DMS114 treated with DMSO at 0.1 percent for 48 hours (cell line): ENCODE data around the gene TFF2.

Experiments used
- DNase-seq: peaks from one replicate; lab custom pipeline; 2025; ENCODE audit not compliant: unreplicated experiment; lab: John Stamatoyannopoulos, UW

The TFF2 gene

GRCh38 chr21:42321231-42321630 lies 29.6 kb downstream of the TFF2 start:
- no peak for DNase-seq

GRCh38 chr21:42320791-42321190 lies 30.0 kb downstream of the TFF2 start:
- DNase-seq, result no peak

- DNase-seq, result no peak
Observed at GRCh38 chr21:42319851-42320572, 30.8 kb downstream of the TFF2 start.

- DNase-seq, result no peak
Observed at GRCh38 chr21:42319376-42319775, 31.4 kb downstream of the TFF2 start.

- no peak for DNase-seq
Observed at GRCh38 chr21:42317826-42318746, 32.7 kb downstream of the TFF2 start.

DNA sequence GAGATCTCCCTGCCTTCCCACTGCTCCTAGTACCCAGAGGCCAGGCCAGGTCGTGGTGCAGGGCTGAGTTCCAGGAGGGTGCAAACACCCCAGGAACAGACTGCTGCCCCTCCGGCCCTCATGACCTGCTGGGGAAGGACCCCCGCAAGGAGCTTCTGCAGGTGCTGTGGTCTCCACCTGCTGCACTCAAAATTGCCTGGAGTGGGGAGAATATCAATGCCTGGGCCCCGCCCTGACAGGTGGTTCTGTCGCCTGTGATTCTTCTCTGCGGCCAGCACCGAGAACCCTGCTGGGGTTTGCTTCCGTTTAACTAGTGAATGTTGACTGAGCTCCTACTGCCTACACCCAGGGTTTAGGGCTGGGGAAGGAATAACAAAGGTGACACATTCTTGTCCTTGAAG lies 33.5 kb downstream of the TFF2 start:
- DNase-seq, result no peak

DNA sequence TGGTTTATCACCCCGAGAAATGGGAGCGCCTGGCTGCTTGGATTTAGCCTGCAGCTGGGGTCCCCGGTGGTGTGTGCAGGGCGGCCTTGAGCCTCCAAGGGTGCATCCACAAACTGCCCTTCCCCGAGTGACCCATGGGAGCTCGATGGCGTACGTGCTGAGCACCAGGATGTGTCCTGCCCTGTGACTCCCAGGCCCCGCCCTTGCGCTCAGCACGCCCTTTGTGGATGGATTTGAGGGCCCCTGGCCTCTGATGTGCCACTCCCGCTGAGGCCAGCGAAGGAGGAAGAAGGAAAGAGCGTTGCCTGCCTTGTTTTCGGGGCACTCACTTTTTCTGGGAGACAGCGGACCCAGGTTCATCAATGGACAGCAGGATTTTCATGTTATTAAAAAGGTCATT lies 33.9 kb downstream of the TFF2 start:
- DNase-seq, result no peak

DNA sequence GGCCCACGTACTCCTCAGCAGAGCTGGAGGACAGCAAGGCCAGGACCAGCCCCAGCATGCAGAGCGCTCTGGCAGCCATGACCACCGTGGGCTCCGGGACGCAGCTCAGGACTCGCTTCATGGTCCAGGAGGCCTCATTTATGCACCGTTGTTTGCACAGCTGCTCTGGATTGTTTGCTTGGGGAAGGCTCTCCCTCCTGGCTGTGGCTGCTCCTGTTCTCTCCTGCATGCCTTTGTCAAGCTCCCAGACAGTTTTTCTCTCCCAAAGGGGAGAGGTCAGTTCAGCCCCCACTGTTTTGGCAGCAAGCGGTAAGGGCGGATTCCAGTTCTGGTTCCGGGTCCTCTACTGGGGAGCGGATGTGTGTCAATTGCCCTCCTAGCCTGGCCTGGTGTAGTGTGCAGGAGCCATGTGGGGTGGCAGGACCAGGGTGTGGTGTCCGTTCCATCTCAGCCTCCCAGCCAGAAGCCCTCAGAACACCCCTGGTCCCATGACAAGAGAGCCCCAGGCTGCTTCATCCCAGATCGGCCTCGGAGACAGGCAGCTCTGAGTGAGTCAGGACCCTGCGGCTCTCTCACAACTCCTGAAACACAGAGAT lies 35.4 kb downstream of the TFF2 start, which contains the start of gene TFF3:
TFF3 (minus strand) TSS at position 114 of the 596 bp plus-strand sequence; CDS start at position 79, 35 bp downstream.
- DNase-seq, result no peak

DNA sequence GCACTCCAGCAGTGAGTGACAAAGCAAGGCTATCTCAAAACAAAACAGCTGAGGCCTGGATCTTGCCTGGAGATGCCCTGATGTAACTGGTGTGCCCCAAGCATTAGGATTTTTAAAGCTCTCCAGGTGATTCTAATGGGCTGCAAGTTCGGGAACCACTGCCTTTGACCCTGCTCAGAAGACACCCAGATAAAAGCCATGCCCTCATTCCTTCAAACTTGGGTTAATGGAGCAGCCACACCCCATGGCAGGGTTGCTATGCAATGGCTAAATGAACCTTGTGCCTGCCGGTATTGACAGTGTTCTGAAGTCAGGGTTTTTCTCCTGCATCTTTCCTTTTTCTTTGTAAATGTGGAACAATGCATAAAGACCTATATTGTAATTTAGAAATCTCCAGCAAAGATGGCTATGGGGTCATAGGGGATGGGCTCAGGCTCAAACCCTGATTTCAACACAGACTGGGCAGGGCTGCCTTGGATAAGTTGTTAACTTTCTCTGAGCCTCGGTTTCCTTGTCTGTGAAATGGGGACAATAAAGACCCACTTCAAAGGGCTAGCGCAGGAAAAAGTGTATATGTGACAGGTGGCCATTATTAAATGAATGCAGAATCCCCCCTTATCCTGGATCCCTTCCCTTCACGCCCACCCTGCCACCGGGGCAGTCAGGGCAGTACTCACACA lies 36.0 kb downstream of the TFF2 start:
- DNase-seq, result no peak

DNA sequence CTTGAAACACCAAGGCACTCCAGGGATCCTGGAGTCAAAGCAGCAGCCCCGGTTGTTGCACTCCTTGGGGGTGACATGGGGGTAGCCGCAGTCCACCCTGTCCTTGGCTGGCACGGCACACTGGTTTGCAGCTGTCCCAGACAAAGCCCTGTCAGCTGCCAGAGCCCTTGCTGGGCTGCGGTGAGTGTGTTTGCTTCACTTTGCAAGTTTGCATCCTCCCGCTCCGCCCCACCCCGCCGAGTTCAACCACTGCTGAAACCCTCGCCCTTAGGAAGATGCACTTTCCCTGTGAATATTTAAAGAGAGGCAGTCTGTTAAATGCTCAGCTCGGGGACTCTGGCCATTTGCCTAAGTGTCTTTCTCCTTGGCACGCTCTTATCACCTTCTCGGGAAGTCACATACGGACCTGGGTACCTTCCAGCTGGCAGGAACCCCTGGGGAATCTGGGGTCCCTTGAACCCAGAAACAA lies 37.3 kb downstream of the TFF2 start:
- no peak for DNase-seq

- DNase-seq, result no peak
Observed at GRCh38 chr21:42312626-42313104, 38.1 kb downstream of the TFF2 start.

GRCh38 chr21:42311816-42312625 lies 38.8 kb downstream of the TFF2 start:
- DNase-seq, result no peak

- DNase-seq, result no peak
Observed at GRCh38 chr21:42311160-42311559, 39.6 kb downstream of the TFF2 start.

GRCh38 chr21:42310411-42311001 lies 40.3 kb downstream of the TFF2 start:
- no peak for DNase-seq

DNA sequence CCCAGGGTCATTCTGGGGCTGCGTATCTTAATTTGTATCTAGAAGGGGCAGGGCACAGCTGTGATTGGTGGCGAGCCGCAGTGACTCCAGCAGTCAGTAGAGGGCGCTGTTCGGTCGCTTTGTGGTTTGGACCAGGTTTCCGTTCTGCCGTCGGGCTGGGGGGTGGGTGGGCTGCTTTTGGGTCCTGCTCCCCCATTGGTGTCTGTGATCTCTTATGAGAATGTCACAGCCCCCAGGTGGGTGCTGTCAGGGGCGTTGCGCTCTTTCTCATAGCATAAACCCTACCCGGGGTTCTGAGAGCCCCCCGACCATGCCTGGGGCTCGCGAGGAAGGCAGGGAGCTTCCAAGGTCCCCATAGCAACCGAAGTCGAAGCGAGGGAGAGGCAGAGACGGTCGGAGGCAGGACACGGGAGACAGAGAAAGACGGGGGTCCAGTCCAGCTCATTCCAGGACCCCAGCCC lies 41.0 kb downstream of the TFF2 start:
- DNase-seq, result no peak

DNA sequence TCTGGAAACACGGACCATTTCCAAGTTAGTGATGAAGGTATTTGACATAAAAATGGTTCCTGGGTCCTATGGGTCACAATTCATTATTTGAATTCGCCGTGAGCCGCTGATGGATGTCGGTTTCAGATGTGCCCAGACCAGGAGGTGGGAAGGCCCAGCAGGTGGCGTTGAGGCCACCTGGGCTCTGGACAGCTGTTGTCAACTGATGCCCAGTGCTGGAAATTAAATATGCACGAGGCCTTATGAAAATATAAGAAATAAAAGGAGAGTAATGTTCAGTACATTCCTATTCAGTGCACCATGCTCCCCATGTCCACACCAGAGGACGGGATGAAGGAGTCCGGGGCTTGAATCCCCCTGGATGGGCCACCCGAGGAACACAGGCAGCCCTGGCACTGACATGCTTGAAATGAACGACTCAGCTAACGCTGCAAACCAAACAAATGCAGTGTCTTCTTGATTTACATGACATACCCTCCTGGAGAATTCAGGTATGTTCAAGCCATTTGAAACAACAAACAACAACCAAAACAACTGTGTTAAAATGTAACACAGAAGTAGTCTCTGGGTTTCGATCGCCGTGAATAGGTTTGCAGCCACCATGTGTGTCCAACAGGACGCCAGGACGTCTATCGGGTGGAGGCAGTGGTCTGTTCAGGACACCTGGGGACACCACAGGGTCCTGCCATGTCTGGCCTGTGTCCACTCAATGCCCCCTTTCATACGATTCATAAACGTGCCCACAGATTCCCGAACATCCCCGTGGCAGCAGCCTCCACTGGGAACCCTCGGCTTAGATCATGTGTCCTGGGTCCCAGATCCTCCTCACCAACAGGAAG lies 41.7 kb downstream of the TFF2 start:
- no peak for DNase-seq

GRCh38 chr21:42308161-42308913 lies 42.5 kb downstream of the TFF2 start:
- DNase-seq, result no peak

DNA sequence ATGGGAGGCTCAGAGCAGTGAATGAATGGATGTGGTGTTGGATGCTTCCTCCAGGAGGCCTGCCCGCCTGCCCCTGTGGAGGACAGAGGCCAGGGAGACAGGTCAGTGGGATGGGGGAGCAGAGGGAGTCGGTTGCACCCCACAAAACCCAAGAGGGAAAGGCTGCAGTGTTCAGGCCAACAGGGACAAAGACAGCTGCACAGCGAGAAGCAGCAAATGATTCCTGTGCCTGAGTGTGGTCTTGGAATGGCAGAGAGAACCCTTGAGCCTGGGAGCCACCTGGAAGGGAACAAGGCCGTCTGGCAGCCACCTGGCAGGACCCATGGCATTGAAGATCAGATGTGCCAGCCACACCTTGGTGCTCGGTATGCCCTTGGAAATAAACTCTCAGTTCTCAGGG lies 43.7 kb downstream of the TFF2 start:
- no peak for DNase-seq
